Activated T-helper 1 cell treated with anti-CD3 and anti-CD28 coated beads, Interleukin-12 subunit alpha, Interleukin-12 subunit beta, Interleukin-2, Interleukin-4 antibody, amounts not matched to agents 30 ng/mL and 10 ng/mL and 1 ng/mL, durations not matched to agents 14 hours and 24 hours and 36 hours (primary cell): ENCODE measurements around the gene TICAM1. TPM values are rescaled to one million over a fixed set of nuclear protein-coding genes. Genes with fewer than 3 reads are reported as not detected.
"Not testable (repeated sequence)": the region's sequence is repeated elsewhere in the genome, so short reads cannot be mapped to it uniquely, and the experiment has no call there.

Experiments
- DNase-seq: peaks from one replicate; pipeline ENCODE4 v3.0.0; 2021; ENCODE audit warnings: low spot score
- H3K27ac Mint-ChIP-seq: one replicate; pipeline ENCODE4 v1.8.0; 2021; ENCODE audit warnings: mild to moderate bottlenecking, mixed read lengths
- H3K27me3 Mint-ChIP-seq: one replicate; pipeline ENCODE4 v1.8.0; 2022; ENCODE audit warnings: mild to moderate bottlenecking, moderate library complexity, mixed read lengths; ENCODE audit not compliant: insufficient read depth
- H3K36me3 Mint-ChIP-seq: one replicate; pipeline ENCODE4 v1.8.0; 2021; ENCODE audit warnings: low read depth, mixed read lengths
- H3K4me1 Mint-ChIP-seq: one replicate; pipeline ENCODE4 v1.8.0; 2021; ENCODE audit warnings: low read depth, mixed read lengths
- H3K4me3 Mint-ChIP-seq: one replicate; pipeline ENCODE4 v1.8.0; 2021; ENCODE audit warnings: mild to moderate bottlenecking, moderate library complexity, mixed read lengths
- H3K9me3 Mint-ChIP-seq: one replicate; pipeline ENCODE4 v1.8.0; 2021; ENCODE audit warnings: mixed read lengths
- intact Hi-C: fragments of 100-400 bp; cut with micrococcal nuclease; formaldehyde crosslinking; loops from one replicate; pipeline ENCODE4 v1.15.1; 2024
- total RNA-seq: library from RNA; stranded (reverse); gene quantifications from 2 replicates; pipeline ENCODE4 v1.2.3, GENCODE V29; 2022

The TICAM1 gene
- total RNA-seq, 1 donor from 2014 or later, result 33.3 TPM

- H3K27me3 Mint-ChIP-seq, result no peaks in the 10 kb centered on the region
- H3K36me3 Mint-ChIP-seq, result peaks cover 11% of the 10 kb centered on the region
- H3K4me1 Mint-ChIP-seq, result peaks cover 22% of the 10 kb centered on the region
- intact Hi-C loops, result loop anchor here (1.0 to 2.0 kb wide), 4 partner anchors 16 to 36 kb away; partner anchors contain the start of gene PLIN3
- no peak for DNase-seq
- no peaks in the 10 kb centered on the region for H3K9me3 Mint-ChIP-seq
- H3K27ac Mint-ChIP-seq, result peak overlapping the region; percentile 94
- peak overlapping the region; percentile 91 for H3K4me3 Mint-ChIP-seq
Observed at GRCh38 chr19:4830768-4831265, 695 bp downstream of the TICAM1 start.

GRCh38 chr19:4830332-4830731, 1.2 kb downstream of the TICAM1 start:
- Mint-ChIP-seq H3K4me1 (peaks cover 22% of the 10 kb centered on the region), H3K27ac (peak overlapping the region; percentile 94), H3K9me3 (no peaks in the 10 kb centered on the region), H3K27me3 (no peaks in the 10 kb centered on the region), H3K4me3 (peak overlapping the region; percentile 91), H3K36me3 (peaks cover 11% of the 10 kb centered on the region)
- no peak for DNase-seq
- intact Hi-C loops, result loop anchor here (2.0 kb wide), 1 partner anchor 36 kb away; the partner anchor contains the start of gene PLIN3

- peak overlapping the region; percentile 78 for H3K4me3 Mint-ChIP-seq
- H3K27ac Mint-ChIP-seq, result peak overlapping the region; percentile 68
- no peak for DNase-seq
- H3K27me3 Mint-ChIP-seq, result no peaks in the 10 kb centered on the region
- intact Hi-C loops, result no loop called here
- no peaks in the 10 kb centered on the region for H3K9me3 Mint-ChIP-seq
- peaks cover 22% of the 10 kb centered on the region for H3K4me1 Mint-ChIP-seq
- H3K36me3 Mint-ChIP-seq, result peaks cover 11% of the 10 kb centered on the region
Observed at GRCh38 chr19:4829001-4829712, 2.4 kb downstream of the TICAM1 start.

- no peaks in the 10 kb centered on the region for H3K9me3 Mint-ChIP-seq
- DNase-seq, result no peak
- no peaks in the 10 kb centered on the region for H3K27me3 Mint-ChIP-seq
- no peak overlapping the region for H3K4me3 Mint-ChIP-seq
- H3K36me3 Mint-ChIP-seq, result peaks cover 12% of the 10 kb centered on the region
- no peaks in the 10 kb centered on the region for H3K4me1 Mint-ChIP-seq
- H3K27ac Mint-ChIP-seq, result no peak overlapping the region
- intact Hi-C loops, result no loop called here
Observed at GRCh38 chr19:4823577-4823976, 7.9 kb downstream of the TICAM1 start.

- H3K27me3 Mint-ChIP-seq, H3K4me1 Mint-ChIP-seq: not testable (repeated sequence)
Observed at GRCh38 chr19:4822354-4822753, 9.2 kb downstream of the TICAM1 start.

GRCh38 chr19:4821265-4821664, 10.2 kb downstream of the TICAM1 start:
- no peak for DNase-seq
- Mint-ChIP-seq H3K27me3 (no peaks in the 10 kb centered on the region), H3K9me3 (no peaks in the 10 kb centered on the region), H3K36me3 (peaks cover 14% of the 10 kb centered on the region), H3K4me1 (no peaks in the 10 kb centered on the region), H3K4me3 (no peak overlapping the region), H3K27ac (no peak overlapping the region)
- intact Hi-C loops, result no loop called here

More at GRCh38 chr19:4822354-4822753, 9.2 kb downstream of the TICAM1 start:
- H3K9me3 Mint-ChIP-seq, DNase-seq, H3K4me3 Mint-ChIP-seq, H3K36me3 Mint-ChIP-seq, H3K27ac Mint-ChIP-seq, intact Hi-C loops: not testable (repeated sequence)

GRCh38 chr19:4817467-4818277, 13.8 kb downstream of the TICAM1 start:
- H3K4me1 Mint-ChIP-seq, result peaks cover 15% of the 10 kb centered on the region
- H3K27me3 Mint-ChIP-seq, result no peaks in the 10 kb centered on the region
- peaks cover 19% of the 10 kb centered on the region for H3K36me3 Mint-ChIP-seq
- no peak overlapping the region for H3K27ac Mint-ChIP-seq
- no peak for DNase-seq
- no peaks in the 10 kb centered on the region for H3K9me3 Mint-ChIP-seq
- intact Hi-C loops, result no loop called here
- H3K4me3 Mint-ChIP-seq, result no peak overlapping the region

GRCh38 chr19:4816950-4817278, 14.6 kb downstream of the TICAM1 start:
- H3K4me1 Mint-ChIP-seq, result peaks cover 16% of the 10 kb centered on the region
- intact Hi-C loops, result no loop called here
- H3K4me3 Mint-ChIP-seq, result no peak overlapping the region
- no peak overlapping the region for H3K27ac Mint-ChIP-seq
- H3K9me3 Mint-ChIP-seq, result no peaks in the 10 kb centered on the region
- DNase-seq, result no peak
- H3K27me3 Mint-ChIP-seq, result no peaks in the 10 kb centered on the region
- H3K36me3 Mint-ChIP-seq, result peaks cover 19% of the 10 kb centered on the region

- H3K9me3 Mint-ChIP-seq, result no peaks in the 10 kb centered on the region
- no peaks in the 10 kb centered on the region for H3K27me3 Mint-ChIP-seq
- no peak for DNase-seq
- peaks cover 18% of the 10 kb centered on the region for H3K36me3 Mint-ChIP-seq
- H3K27ac Mint-ChIP-seq, result no peak overlapping the region
- H3K4me3 Mint-ChIP-seq, result no peak overlapping the region
- intact Hi-C loops, result no loop called here
- H3K4me1 Mint-ChIP-seq, result peaks cover 21% of the 10 kb centered on the region
Observed at GRCh38 chr19:4816202-4816949, 15.1 kb downstream of the TICAM1 start.

- H3K27ac Mint-ChIP-seq, result peak overlapping the region; percentile 67
- intact Hi-C loops, result loop anchor here (1.0 kb wide), 3 partner anchors 16 to 52 kb away; partner anchors contain the start of genes FEM1A, PLIN3 and TICAM1
Observed at GRCh38 chr19:4815426-4816201, 15.9 kb downstream of the TICAM1 start.

GRCh38 chr19:4814625-4815425, 16.7 kb downstream of the TICAM1 start:
- intact Hi-C loops, result loop anchor here (1.0 kb wide), 3 partner anchors 16 to 52 kb away; partner anchors contain the start of genes FEM1A, PLIN3 and TICAM1
- Mint-ChIP-seq H3K9me3 (no peaks in the 10 kb centered on the region), H3K27ac (peak overlapping the region; percentile 67), H3K4me3 (no peak overlapping the region), H3K27me3 (no peaks in the 10 kb centered on the region), H3K4me1 (peaks cover 24% of the 10 kb centered on the region), H3K36me3 (peaks cover 16% of the 10 kb centered on the region)
- no peak for DNase-seq

More at GRCh38 chr19:4815426-4816201, 15.9 kb downstream of the TICAM1 start:
- Mint-ChIP-seq H3K4me3 (peak overlapping the region; percentile 63), H3K36me3 (peaks cover 16% of the 10 kb centered on the region), H3K4me1 (peaks cover 24% of the 10 kb centered on the region), H3K27me3 (no peaks in the 10 kb centered on the region), H3K9me3 (no peaks in the 10 kb centered on the region)
- DNase-seq, result peak; percentile 66
